B cell (primary cell): Measurements from ENCODE around the gene CD6.

Experiments
- EZH2 ChIP-seq: IDR thresholded peaks from 2 replicates; pipeline ENCODE4 v1.6.1; 2012; ENCODE audit warnings: borderline replicate concordance, low read depth, mild to moderate bottlenecking, moderate library complexity, low read length; ENCODE audit not compliant: insufficient read depth, poor library complexity, severe bottlenecking
- TF ChIP-seq, protein P1 (sequence below): fragments of 200-600 bp; IDR thresholded peaks from one replicate; pipeline ENCODE4 v1.8.0; 2022; ENCODE audit warnings: antibody characterized with exemption, mild to moderate bottlenecking

DNA sequence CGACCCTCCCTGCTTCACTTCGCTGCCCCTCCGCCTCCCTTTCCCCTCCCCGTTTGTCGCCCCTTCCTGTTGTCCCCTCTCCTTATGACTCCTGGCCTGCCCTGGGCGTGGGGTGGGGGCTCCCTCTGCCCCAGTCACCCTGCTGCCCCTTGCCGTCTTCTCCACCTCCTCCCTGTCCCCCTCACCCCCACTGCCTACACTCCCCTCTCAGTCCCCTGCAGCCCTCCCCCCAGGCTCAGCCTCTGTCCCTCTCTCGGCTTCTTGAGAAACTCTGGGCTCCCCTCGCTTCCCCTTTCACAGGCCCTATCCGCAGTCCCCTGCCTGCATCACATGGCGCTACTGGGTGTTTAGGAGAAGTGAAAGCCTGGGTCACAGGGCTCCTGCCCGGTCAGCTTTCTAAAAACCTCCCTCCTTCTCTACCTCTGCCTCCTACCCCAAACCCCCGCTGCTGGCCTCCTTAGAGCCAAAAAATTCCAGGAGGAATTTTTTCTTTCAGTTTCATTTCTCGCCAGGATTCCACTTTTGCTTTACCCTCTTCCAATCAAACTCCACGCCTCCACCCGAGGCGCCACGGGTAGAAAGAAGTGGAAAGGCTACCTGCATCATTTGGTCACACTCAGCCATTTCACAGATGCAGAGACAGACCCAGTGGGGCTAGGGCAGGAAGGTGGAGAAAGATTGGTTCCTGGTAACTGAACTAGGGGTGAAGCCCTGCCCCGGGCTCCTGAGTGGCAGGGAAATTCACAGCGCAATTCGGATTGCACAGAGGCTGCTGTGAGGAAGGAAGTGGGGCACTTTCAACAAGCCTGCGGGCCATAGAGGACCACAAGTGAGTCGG lies 19.4 kb upstream of the CD6 start, which contains the start of gene SLC15A3:
- TF ChIP-seq, protein P1, sequence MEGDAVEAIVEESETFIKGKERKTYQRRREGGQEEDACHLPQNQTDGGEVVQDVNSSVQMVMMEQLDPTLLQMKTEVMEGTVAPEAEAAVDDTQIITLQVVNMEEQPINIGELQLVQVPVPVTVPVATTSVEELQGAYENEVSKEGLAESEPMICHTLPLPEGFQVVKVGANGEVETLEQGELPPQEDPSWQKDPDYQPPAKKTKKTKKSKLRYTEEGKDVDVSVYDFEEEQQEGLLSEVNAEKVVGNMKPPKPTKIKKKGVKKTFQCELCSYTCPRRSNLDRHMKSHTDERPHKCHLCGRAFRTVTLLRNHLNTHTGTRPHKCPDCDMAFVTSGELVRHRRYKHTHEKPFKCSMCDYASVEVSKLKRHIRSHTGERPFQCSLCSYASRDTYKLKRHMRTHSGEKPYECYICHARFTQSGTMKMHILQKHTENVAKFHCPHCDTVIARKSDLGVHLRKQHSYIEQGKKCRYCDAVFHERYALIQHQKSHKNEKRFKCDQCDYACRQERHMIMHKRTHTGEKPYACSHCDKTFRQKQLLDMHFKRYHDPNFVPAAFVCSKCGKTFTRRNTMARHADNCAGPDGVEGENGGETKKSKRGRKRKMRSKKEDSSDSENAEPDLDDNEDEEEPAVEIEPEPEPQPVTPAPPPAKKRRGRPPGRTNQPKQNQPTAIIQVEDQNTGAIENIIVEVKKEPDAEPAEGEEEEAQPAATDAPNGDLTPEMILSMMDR: no peak
- TF ChIP-seq EZH2: no peak
